H1 (cell line): Measurements from ENCODE around the gene CLEC2B. TPM values are rescaled to one million over a fixed set of nuclear protein-coding genes. Genes with fewer than 3 reads are reported as not detected.

Source experiments
- GABPA ChIP-seq: IDR thresholded peaks from 2 replicates; pipeline ENCODE4 v1.6.1; 2011; ENCODE audit warnings: mild to moderate bottlenecking, low read length, moderate library complexity, borderline replicate concordance; ENCODE audit not compliant: insufficient read depth
- MAFK ChIP-seq: IDR thresholded peaks from 2 replicates; pipeline ENCODE4 v1.6.1; 2012; ENCODE audit warnings: low read depth, mild to moderate bottlenecking, improper control_type of control experiment, low read length
- NANOG ChIP-seq: IDR thresholded peaks from 2 replicates; pipeline ENCODE4 v1.6.1; 2011; ENCODE audit warnings: low read length, low read depth, mild to moderate bottlenecking, inconsistent platforms; ENCODE audit not compliant: insufficient read depth, poor library complexity, severe bottlenecking
- PHF8 ChIP-seq: fragments of 200-600 bp; sonication (generic); conservative IDR thresholded peaks from 2 replicates; pipeline ENCODE4 v1.7.1; 2012; ENCODE audit warnings: low read depth, mild to moderate bottlenecking, inconsistent platforms, low read length, moderate library complexity
- POLR2A ChIP-seq, 2 experiments: IDR thresholded peaks; 1 replicate in 1 of 2; 2 replicates in 1 of 2; pipeline ENCODE4 v1.6.1; 2011; ENCODE audit warnings: low read depth in 2 of 2, low read length in 2 of 2, mild to moderate bottlenecking in 2 of 2; ENCODE audit errors: control extremely low read depth in 1 of 2
- TCF12 ChIP-seq: IDR thresholded peaks from 2 replicates; pipeline ENCODE4 v1.6.1; 2011; ENCODE audit warnings: low read depth, mild to moderate bottlenecking, low read length
- TEAD4 ChIP-seq: IDR thresholded peaks from 2 replicates; pipeline ENCODE4 v1.6.1; 2012; ENCODE audit warnings: low read depth, low read length, inconsistent platforms, mixed read lengths
- polyA plus RNA-seq, 7 experiments: library from polyadenylated mRNA; depleted of rRNA in 3 of 7; stranded (reverse) in 5 of 7; unstranded in 2 of 7; fragments of >200 nt in 5 of 7; fragments of 200-250 nt in 2 of 7; gene quantifications; 1 replicate in 5 of 7; 2 replicates in 1 of 7; 4 replicates in 1 of 7; pipeline versions ENCODE4 v1.2.1 to v1.2.3, GENCODE V29; 2011 to 2013; ENCODE audit warnings: missing spikeins in 2 of 7, mixed read lengths in 2 of 7
- total RNA-seq: library from RNA; stranded (reverse); fragmentation: NEBNext Ultra II Directional; extraction: Animal tissue kit (Norgen Biotek cat#: 25700); gene quantifications from 2 replicates; pipeline ENCODE4 v1.2.1, GENCODE V29; 2021

Gene CLEC2B
- total and polyA plus RNA-seq, 2 of the 8 experiments (the other 6 are each of a cell fraction or from before 2014, with no cell fraction given): not detected

DNA sequence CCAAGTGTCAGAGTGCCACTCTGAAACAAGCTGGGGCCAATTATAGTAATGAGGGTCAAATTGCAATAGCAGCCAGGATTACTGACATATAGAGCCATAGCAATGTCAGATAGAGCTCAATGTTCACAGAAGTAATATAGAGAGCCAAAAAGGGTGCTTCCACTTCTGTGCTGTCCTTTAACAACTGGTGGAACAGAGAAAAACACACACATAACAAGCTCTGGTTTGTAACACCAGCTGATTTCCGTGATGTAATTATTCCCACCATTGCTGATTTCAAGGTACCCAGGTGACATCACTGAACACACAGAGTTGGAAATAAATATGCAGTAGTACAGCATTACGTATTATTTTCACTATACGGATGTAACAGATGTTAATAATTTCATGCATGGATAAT lies 3.0 kb upstream of the CLEC2B start (continued):
- TF ChIP-seq NANOG: no peak
- no peak for TF ChIP-seq POLR2A (IDR thresholded peaks at IDR 0.05; ENCODE audit: control extremely low read depth in 1 of 2, low read depth in 2 of 2, low read length in 2 of 2)
- TF ChIP-seq MAFK: no peak
- TF ChIP-seq TEAD4: no peak
- TF ChIP-seq PHF8: no peak
- no peak for TF ChIP-seq GABPA
- no peak for TF ChIP-seq TCF12
